Activated CD8-positive, alpha-beta T cell treated with anti-CD3 and anti-CD28 coated beads for 36 hours (primary cell): ENCODE results near the gene SFI1. TPM values are rescaled to one million over a fixed set of nuclear protein-coding genes. Genes with fewer than 3 reads are reported as not detected.

Experiments
- ATAC-seq: fragments of 200-7000 bp; cut with Tn5 transposase; one replicate; pipeline ENCODE4 v1.10.0; 2021; ENCODE audit warnings: mild to moderate bottlenecking, moderate library complexity
- CTCF ChIA-PET: fragments of 350-600 bp; sonication (Branson Sonifier 250); formaldehyde crosslinking; loops from one replicate; lab custom pipeline; 2021; ENCODE audit warnings: antibody characterized with exemption; lab: Charles Lee
- POLR2A ChIA-PET: fragments of 350-600 bp; sonication (Branson Sonifier 250); formaldehyde crosslinking; loops from one replicate; lab custom pipeline; 2021; ENCODE audit warnings: antibody characterized with exemption; lab: Charles Lee
- DNase-seq: peaks from one replicate; pipeline ENCODE4 v3.0.0-alpha.2; 2020
- H3K27ac Mint-ChIP-seq: one replicate; pipeline ENCODE4 v1.8.0; 2021; ENCODE audit warnings: mild to moderate bottlenecking, mixed read lengths
- H3K27me3 Mint-ChIP-seq: one replicate; pipeline ENCODE4 v1.8.0; 2021; ENCODE audit warnings: mixed read lengths
- H3K36me3 Mint-ChIP-seq: one replicate; pipeline ENCODE4 v1.8.0; 2021; ENCODE audit warnings: low read depth, mixed read lengths
- H3K4me1 Mint-ChIP-seq: one replicate; pipeline ENCODE4 v1.8.0; 2021; ENCODE audit warnings: low read depth, mixed read lengths
- H3K4me3 Mint-ChIP-seq: one replicate; pipeline ENCODE4 v1.8.0; 2021; ENCODE audit warnings: mild to moderate bottlenecking, moderate library complexity, mixed read lengths
- H3K9me3 Mint-ChIP-seq: one replicate; pipeline ENCODE4 v1.8.0; 2021; ENCODE audit warnings: mixed read lengths
- CTCF ChIP-seq: fragments of 200-600 bp; IDR thresholded peaks from one replicate; pipeline ENCODE4 v1.8.0; 2022; ENCODE audit warnings: antibody characterized with exemption, mild to moderate bottlenecking
- intact Hi-C: fragments of 100-400 bp; cut with micrococcal nuclease; formaldehyde crosslinking; loops from one replicate; pipeline ENCODE4 v1.10.0; 2022
- total RNA-seq, 2 experiments: library from RNA; stranded (reverse); gene quantifications; one replicate each; pipeline ENCODE4 v1.2.3, GENCODE V29; 2021

SFI1 gene
- total RNA-seq, 2 experiments from 2014 or later: 273 to 274 TPM

DNA sequence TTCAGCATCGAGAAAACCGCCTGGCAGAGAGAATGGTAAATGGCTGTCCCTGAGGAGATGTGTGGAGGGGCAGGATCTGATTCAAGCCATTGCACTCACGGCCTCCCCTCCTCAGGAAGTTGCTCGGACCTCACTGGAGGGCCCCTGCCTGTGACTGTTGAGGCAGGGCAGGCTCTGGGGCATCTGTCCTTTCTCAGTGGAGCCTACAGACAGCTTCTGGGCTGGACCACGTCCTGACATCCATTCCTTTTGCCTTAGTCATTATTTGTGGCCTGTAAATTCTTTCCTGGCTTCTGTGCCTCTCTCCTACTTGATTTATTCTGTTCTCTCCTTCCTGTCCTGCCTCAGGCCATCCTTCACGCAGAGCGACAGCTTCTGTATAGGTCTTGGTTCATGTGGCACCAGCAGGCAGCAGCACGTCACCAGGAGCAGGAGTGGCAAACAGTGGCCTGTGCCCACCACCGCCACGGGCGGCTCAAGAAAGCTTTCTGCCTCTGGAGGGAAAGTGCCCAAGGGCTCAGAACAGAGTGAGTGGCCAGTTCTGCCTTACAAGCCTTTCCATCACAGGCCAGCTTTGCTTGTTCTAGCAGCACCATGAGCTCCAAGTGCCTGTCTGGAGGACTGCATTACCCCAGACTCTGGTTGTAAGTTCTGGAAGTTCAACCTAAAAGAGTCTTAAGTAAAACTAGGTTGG is 106.1 kb downstream of the SFI1 start:
- Mint-ChIP-seq H3K36me3 (peaks cover 28% of the 10 kb centered on the region), H3K9me3 (no peaks in the 10 kb centered on the region), H3K27ac (no peak overlapping the region), H3K4me3 (no peak overlapping the region), H3K4me1 (no peaks in the 10 kb centered on the region), H3K27me3 (no peaks in the 10 kb centered on the region)
- DNase-seq (no peak), ATAC-seq (no peak)
- intact Hi-C loops: no loop called here
- ChIA-PET POLR2A (interaction anchor here (1.0 to 1.5 kb wide), 2 partner anchors 12 to 22 kb away, joined by 4 to 8 read pairs; no protein-coding TSS in a partner anchor), CTCF (no interaction called here)
- TF ChIP-seq CTCF: no peak

DNA sequence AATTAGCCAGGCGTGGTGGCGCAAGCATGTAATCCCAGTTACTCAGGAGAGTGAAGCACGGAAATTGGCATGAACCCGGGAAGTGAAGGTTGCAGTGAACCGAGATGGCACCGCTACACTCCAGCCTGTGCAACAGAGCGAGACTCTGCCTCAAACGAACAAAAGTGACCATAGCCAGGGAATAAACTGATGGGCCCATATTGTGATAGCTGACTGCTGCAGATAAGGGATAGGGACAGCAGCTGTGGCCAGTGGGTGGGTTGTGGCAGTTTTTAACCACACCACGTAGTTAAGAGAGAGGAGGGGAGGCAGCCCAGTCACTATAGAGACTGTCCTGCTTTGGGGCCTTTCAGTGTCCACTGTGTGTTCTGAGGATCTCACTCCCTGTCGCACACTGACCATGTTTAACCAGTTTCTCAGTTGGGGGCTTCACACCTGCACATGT is 106.8 kb downstream of the SFI1 start:
- Mint-ChIP-seq H3K4me1 (no peaks in the 10 kb centered on the region), H3K27me3 (no peaks in the 10 kb centered on the region), H3K36me3 (peaks cover 31% of the 10 kb centered on the region), H3K4me3 (no peak overlapping the region), H3K27ac (no peak overlapping the region), H3K9me3 (no peaks in the 10 kb centered on the region)
- no peak for ATAC-seq
- intact Hi-C loops: no loop called here
- TF ChIP-seq CTCF: no peak
- POLR2A ChIA-PET: interaction anchor here (0.6 to 2.8 kb wide), 5 partner anchors 11 to 144 kb away, joined by 3 to 11 read pairs (median 3); no protein-coding TSS in a partner anchor
- DNase-seq: peak; percentile 0
- CTCF ChIA-PET: no interaction called here

DNA sequence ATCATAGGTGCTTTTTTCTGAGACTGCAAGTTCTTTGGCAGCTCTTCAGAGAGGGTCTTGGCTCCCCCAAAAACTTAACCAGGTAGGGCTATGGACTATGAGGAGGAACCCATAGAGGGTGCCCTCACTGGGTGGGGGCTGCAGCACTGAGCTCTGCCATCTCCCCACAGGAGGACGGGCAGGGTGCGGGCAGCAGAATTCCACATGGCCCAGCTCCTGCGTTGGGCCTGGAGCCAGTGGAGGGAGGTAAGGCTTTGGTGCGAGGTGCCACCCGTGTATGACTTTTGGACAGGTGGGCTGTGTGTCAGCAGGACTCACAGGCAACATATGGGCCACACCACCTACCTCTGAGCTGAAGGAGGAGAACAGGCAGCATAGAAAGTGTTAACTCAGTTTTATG is 107.2 kb downstream of the SFI1 start:
- DNase-seq: peak; percentile 0
- peaks cover 34% of the 10 kb centered on the region for H3K36me3 Mint-ChIP-seq
- no peak for ATAC-seq
- ChIA-PET POLR2A (interaction anchor here (0.6 to 2.8 kb wide), 7 partner anchors 11 to 144 kb away, joined by 3 to 11 read pairs (median 3); no protein-coding TSS in a partner anchor), CTCF (interaction anchor here (1.1 kb wide), 1 partner anchor 152 kb away, joined by 3 read pairs; no protein-coding TSS in a partner anchor)
- no peaks in the 10 kb centered on the region for H3K27me3 Mint-ChIP-seq
- H3K9me3 Mint-ChIP-seq: no peaks in the 10 kb centered on the region
- intact Hi-C loops: no loop called here
- no peaks in the 10 kb centered on the region for H3K4me1 Mint-ChIP-seq
- no peak for TF ChIP-seq CTCF
- peak overlapping the region; percentile 29 for H3K27ac Mint-ChIP-seq
- no peak overlapping the region for H3K4me3 Mint-ChIP-seq

DNA sequence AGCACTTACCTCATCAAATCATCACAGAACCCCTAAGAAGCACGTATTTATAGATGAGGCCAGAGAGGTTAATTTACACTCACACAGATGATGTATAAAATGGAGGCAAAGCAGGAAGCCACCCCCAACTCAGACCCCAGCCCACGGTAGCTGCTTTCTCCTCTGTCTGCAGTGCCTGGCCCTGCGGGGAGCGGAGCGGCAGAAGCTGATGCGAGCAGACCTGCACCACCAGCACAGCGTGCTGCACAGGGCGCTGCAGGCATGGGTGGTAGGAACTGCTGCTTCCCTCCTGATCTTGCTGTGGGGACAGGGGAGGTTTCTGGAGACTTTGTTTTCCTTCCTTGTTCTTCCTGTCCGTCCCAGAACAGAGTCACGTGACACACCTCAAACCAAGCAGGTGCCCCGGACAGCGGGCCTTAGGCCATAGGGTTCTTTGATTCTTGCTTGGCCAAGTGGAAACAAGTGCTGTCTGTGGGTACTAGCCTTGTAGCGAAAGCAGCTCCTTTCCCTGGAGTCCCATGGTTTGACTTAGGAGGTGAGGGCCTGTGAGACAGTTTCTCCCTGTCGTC is 107.9 kb downstream of the SFI1 start:
- POLR2A ChIA-PET: interaction anchor here (1.0 to 2.8 kb wide), 6 partner anchors 10 to 145 kb away, joined by 3 to 11 read pairs (median 4); no protein-coding TSS in a partner anchor
- Mint-ChIP-seq H3K4me3 (no peak overlapping the region), H3K4me1 (no peaks in the 10 kb centered on the region), H3K27ac (peak overlapping the region; percentile 29), H3K36me3 (peaks cover 33% of the 10 kb centered on the region), H3K27me3 (no peaks in the 10 kb centered on the region), H3K9me3 (no peaks in the 10 kb centered on the region)
- ATAC-seq (no peak), DNase-seq (no peak)
- no peak for TF ChIP-seq CTCF
- intact Hi-C loops: no loop called here
- CTCF ChIA-PET: interaction anchor here (0.9 to 1.1 kb wide), 2 partner anchors 30 to 152 kb away, joined by 3 to 4 read pairs; no protein-coding TSS in a partner anchor
